DOHH2 (cell line): ENCODE measurements around the gene ARFIP2.

ENCODE experiments used
- H3F3A ChIP-seq: fragments of 200-600 bp; sonication (generic), shearing (Covaris generic); 2 replicates; pipeline ENCODE4 v1.6.0; 2016; ENCODE audit warnings: antibody characterized with exemption, mild to moderate bottlenecking; ENCODE audit not compliant: control insufficient read depth, insufficient read depth
- H3K27ac ChIP-seq: fragments of 200-600 bp; sonication (generic); 2 replicates; pipeline ENCODE4 v1.5.1; 2014; ENCODE audit warnings: low read depth, mild to moderate bottlenecking, low read length, moderate library complexity
- H3K27me3 ChIP-seq: fragments of 200-600 bp; sonication (generic); 2 replicates; pipeline ENCODE4 v1.6.1; 2014; ENCODE audit warnings: mild to moderate bottlenecking, low read length, mixed read lengths; ENCODE audit not compliant: control insufficient read depth
- H3K36me3 ChIP-seq: fragments of 200-600 bp; sonication (generic); 2 replicates; pipeline ENCODE4 v1.6.1; 2014; ENCODE audit warnings: mild to moderate bottlenecking, low read length, moderate library complexity, mixed read lengths; ENCODE audit not compliant: control insufficient read depth
- H3K4me1 ChIP-seq: fragments of 200-600 bp; sonication (generic); 2 replicates; pipeline ENCODE4 v1.6.1; 2014; ENCODE audit warnings: mild to moderate bottlenecking, low read length, mixed read lengths; ENCODE audit not compliant: control insufficient read depth
- H3K4me2 ChIP-seq: fragments of 200-600 bp; sonication (generic); 2 replicates; pipeline ENCODE4 v1.6.0; 2014; ENCODE audit warnings: mild to moderate bottlenecking, low read length, moderate library complexity
- H3K4me3 ChIP-seq: fragments of 200-600 bp; sonication (generic); 2 replicates; pipeline ENCODE4 v1.5.1; 2014; ENCODE audit warnings: mild to moderate bottlenecking, low read length, mixed read lengths
- H3K79me2 ChIP-seq: fragments of 200-600 bp; sonication (generic); 2 replicates; pipeline ENCODE4 v1.6.1; 2014; ENCODE audit warnings: mild to moderate bottlenecking, low read length, mixed read lengths; ENCODE audit not compliant: control insufficient read depth
- H3K9me2 ChIP-seq: fragments of 200-600 bp; sonication (generic); replicated peaks from 2 replicates; pipeline ENCODE4 v1.6.1; 2014; ENCODE audit warnings: mild to moderate bottlenecking, low read length, mixed read lengths; ENCODE audit not compliant: control insufficient read depth
- H3K9me3 ChIP-seq: fragments of 200-600 bp; sonication (generic); 2 replicates; pipeline ENCODE4 v1.6.1; 2014; ENCODE audit warnings: antibody characterized with exemption, low read length, mixed read lengths; ENCODE audit not compliant: control insufficient read depth, insufficient read depth
- H4K20me1 ChIP-seq: fragments of 200-600 bp; sonication (generic); 2 replicates; pipeline ENCODE4 v1.6.0; 2014; ENCODE audit warnings: low read depth, mild to moderate bottlenecking, antibody characterized with exemption, low read length, moderate library complexity; ENCODE audit not compliant: control insufficient read depth, insufficient read depth
- CTCF ChIP-seq: fragments of 200-600 bp; sonication (generic); IDR thresholded peaks from one replicate; pipeline ENCODE4 v1.5.1; 2014; ENCODE audit warnings: antibody characterized with exemption, mild to moderate bottlenecking, low read depth, low read length; ENCODE audit not compliant: poor library complexity, severe bottlenecking
- EZH2phosphoT487 ChIP-seq: fragments of 200-600 bp; sonication (generic); IDR thresholded peaks from 2 replicates; pipeline ENCODE4 v1.6.1; 2017; ENCODE audit warnings: borderline replicate concordance, mild to moderate bottlenecking, antibody characterized with exemption, low read length, moderate library complexity, mixed read lengths

Gene ARFIP2

DNA sequence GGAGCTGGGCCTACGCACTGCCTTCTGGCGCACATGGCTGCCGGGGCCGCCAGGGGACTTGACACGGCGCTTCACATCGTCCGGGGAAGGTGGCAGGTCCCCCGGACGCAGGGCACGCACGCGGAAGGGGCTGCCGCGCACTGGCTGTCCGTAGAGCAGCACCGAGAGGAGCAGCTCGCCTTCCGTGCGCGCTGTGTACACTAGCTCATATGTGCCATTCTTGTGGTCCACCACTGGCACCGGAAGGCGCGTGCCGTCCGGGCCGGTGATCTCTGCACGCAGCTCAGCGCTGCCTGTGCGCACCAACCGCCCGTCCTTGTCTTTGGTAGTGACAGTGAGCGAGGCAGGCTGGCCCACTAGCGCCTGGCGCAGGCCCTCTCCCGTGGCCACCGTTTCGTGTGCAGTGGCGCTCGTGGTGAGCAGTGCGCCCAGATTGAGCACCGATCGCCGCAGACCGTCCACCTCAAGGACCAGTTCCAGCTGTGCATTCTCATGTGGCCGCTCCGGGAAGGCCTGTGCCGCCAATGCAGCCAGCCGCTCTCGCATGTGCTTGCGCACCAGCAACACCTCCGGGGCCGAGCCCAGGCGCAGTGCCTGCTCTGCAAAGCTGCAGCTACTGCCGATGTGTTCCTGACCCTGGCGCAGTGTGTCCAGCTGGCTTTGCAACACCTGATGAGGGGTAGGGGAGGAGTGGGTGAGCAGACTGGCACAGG, 24.6 kb downstream of the ARFIP2 start:
- Histone ChIP-seq H3K4me3 (no peak overlapping the region), H3K27ac (no peak overlapping the region), H3K4me1 (no peaks in the 10 kb centered on the region), H3K4me2 (no peak overlapping the region), H3K79me2 (no peaks in the 10 kb centered on the region), H3K36me3 (no peaks in the 10 kb centered on the region), H4K20me1 (no peaks in the 10 kb centered on the region; the same call in 1 of the 2 replicates), H3K9me2 (no peaks in the 10 kb centered on the region), H3K27me3 (no peaks in the 10 kb centered on the region), H3K9me3 (no peaks in the 10 kb centered on the region), H3F3A (no peaks in the 10 kb centered on the region)
- TF ChIP-seq EZH2phosphoT487 (no peak), CTCF (no peak)

DNA sequence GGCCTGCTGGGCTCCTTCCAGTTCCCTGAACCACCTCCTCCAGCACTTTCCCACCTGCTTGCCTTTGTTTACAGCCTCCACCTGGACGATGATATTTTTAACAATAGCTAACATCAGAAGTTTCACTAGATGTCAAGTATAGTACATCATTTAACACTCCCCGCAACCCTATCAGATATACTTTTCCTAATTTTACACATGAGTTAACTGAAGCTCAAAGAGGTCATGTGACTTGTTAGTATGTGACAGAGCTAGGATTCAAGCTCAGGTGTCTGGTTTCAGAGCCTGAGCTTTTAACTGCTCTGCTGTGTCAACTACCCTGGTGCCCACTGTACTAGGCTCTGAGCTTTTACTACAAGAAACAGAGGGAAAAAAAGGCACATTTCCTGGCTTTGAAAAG, 26.1 kb downstream of the ARFIP2 start:
- TF ChIP-seq CTCF (no peak), EZH2phosphoT487 (no peak)
- Histone ChIP-seq H3K9me2 (no peaks in the 10 kb centered on the region), H4K20me1 (no peaks in the 10 kb centered on the region; the same call in 1 of the 2 replicates), H3K27ac (no peak overlapping the region), H3K9me3 (no peaks in the 10 kb centered on the region), H3F3A (no peaks in the 10 kb centered on the region), H3K27me3 (no peaks in the 10 kb centered on the region), H3K36me3 (no peaks in the 10 kb centered on the region), H3K79me2 (no peaks in the 10 kb centered on the region), H3K4me1 (no peaks in the 10 kb centered on the region), H3K4me2 (no peak overlapping the region), H3K4me3 (no peak overlapping the region)

DNA sequence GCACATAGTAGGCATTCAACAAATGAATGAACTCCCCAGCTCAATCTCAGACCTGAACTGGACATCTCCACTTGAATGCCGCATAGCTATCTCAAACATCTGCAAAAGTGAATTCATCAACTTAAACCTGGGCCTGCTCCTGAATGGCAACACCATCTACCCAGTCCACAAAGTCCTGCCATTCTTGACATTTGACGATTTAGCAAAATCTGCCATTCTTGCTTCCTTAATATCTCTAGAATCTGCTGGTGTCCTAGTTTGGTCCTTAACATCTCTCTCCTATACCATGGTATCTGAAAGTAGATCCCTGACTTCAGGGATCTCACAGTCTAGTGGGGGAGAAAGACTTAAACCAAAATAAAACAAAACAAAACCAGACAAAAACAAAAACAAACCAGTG, 28.0 kb downstream of the ARFIP2 start:
- Histone ChIP-seq H3K4me1 (no peaks in the 10 kb centered on the region), H3K36me3 (no peaks in the 10 kb centered on the region), H3K4me2 (no peak overlapping the region), H3K9me2 (no peaks in the 10 kb centered on the region), H4K20me1 (no peaks in the 10 kb centered on the region), H3K27me3 (no peaks in the 10 kb centered on the region), H3K79me2 (no peaks in the 10 kb centered on the region), H3F3A (no peaks in the 10 kb centered on the region), H3K27ac (no peak overlapping the region), H3K9me3 (no peaks in the 10 kb centered on the region), H3K4me3 (no peak overlapping the region)
- no peak for TF ChIP-seq CTCF
- no peak for TF ChIP-seq EZH2phosphoT487
